GM21737 (cell line): ENCODE results near the gene POLR1C.
A peak's percentile ranks its signal among the peaks of the same experiment; 100 is the strongest.
"Not testable (repeated sequence)": the region's sequence is repeated elsewhere in the genome, so short reads cannot be mapped to it uniquely, and the experiment has no call there.

Experiments used
- ATAC-seq: cut with Tn5 transposase; IDR thresholded peaks from one replicate; pipeline ENCODE4 v1.9.1; 2021; ENCODE audit warnings: mild to moderate bottlenecking, moderate library complexity; ENCODE audit not compliant: unreplicated experiment

Gene POLR1C

GRCh38 chr6:43509142-43509983, 7.5 kb upstream of the POLR1C start:
- ATAC-seq = no peak

DNA sequence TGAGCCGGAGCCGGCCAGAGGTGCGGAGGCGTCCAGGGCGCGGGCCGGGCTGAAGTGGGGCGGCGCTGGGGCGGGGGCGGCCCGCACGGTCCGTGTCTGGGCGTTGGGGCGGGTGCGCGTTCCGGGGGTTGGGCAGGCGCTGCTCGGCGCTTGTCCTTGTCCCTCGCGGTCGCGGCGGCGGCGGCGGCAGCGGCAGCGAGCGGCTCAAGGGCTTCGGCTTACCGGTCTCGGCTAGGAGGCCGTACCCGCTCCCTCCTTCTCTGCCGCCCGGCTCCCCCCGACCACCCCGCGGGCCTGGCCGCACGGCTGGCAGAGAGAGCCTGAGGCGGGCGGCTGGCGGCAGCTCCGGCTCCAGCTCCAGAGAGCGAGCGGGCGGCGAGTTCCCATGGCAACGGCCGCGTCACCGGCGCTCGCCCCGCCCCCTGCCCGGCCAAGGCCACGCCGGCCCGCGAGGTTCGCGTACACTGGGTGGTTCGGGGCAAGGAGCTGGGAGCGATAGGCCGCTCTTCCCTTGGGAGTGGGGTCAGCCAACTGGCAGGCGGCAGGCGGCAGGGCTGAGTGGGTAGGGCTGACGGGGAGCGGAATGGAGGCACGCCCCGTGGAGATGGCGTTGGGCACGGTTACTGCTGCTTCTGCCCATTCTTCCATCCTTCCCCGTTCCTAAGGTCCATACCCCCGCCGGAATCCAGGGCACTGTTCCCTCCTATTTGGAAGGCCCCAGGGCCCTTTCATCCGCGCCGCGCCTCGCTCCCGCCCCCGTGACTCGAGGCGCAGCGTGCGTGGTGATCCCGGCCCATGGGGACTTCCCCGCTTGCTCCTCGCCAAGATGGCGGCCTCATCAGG, 6.7 kb upstream of the POLR1C start, which contains the start of gene LRRC73:
LRRC73 (minus strand) TSS at position 363 of the 843 bp plus-strand sequence. CDS start 561 bp downstream, outside the sequence.
- ATAC-seq = peak; percentile 49

DNA sequence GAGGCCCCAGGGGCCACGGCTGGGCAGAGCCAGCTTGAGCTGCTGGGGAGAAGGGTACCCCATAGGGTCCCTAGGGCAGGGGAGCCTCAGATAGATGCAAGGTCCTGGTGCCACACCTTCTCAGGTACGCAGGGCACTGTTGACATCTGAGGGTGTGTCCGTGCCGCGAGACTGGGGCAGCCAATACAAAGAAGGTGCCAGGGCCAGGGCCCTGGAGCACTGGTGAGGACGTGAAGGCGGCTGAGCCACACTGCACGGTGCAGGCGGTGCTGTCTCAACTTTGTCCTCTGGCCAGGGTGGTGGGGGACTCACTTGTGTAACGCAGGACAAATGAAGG, 6.1 kb upstream of the POLR1C start:
- ATAC-seq = no peak

- no peak for ATAC-seq
Observed at GRCh38 chr6:43511824-43512415, 5.0 kb upstream of the POLR1C start.

DNA sequence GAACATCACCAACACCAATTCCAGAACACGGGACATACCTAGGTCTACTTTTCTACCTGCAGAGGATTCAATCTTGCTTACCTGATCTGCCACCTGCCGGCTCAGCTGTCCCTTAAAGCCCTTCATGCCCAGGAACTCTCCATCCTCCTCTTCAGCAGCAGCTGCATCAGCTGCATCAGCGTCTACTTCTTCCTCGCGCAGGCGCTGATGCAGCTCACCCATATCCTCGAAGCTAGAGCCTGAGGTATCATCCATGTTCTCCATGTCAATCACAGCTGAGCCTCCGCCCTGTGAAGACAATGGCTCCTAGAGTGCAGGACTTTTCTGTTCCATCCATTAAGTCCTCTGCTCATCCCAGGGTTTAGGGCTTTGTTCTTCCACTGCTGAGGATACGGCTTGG, 1.1 kb upstream of the POLR1C start:
- ATAC-seq = no peak

DNA sequence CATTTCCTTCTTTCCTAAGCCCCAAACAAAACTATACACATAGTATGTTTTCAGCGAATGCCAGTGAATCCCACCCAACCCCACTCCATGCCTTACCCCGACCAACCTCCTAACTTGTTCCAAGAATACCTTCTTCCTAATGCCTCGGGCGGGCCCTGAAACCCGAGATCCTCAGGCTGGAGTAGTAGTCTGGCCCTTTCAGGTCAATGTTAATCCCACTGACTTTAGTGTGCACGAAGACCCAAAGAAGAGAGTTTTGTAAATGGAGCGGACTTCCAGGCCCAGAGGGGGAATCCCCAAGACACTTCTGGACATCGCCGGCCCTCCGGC, 557 bp upstream of the POLR1C start:
- no peak for ATAC-seq

GRCh38 chr6:43517505-43518357, 842 bp downstream of the POLR1C start:
- no peak for ATAC-seq

GRCh38 chr6:43520097-43520496, 3.2 kb downstream of the POLR1C start:
- no peak for ATAC-seq

DNA sequence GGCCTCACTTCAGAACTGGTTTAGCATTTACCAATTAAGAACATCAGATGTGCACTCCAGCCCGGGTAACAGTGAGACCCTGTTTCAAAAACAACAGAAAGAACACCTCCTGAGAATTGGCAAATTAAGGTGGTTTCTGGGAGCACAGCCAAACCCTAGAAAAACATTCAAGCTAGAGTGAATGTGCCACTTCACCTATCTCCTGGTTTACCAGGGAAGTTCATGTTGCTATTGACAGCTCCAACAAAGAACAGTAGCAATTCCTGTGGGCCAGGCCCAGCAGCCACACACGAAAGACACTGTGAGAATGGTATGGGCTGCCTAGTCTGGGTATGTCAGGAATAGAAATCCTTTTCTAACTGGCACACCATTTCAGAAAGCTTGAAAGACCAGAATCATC, 4.9 kb downstream of the POLR1C start:
- no peak for ATAC-seq

DNA sequence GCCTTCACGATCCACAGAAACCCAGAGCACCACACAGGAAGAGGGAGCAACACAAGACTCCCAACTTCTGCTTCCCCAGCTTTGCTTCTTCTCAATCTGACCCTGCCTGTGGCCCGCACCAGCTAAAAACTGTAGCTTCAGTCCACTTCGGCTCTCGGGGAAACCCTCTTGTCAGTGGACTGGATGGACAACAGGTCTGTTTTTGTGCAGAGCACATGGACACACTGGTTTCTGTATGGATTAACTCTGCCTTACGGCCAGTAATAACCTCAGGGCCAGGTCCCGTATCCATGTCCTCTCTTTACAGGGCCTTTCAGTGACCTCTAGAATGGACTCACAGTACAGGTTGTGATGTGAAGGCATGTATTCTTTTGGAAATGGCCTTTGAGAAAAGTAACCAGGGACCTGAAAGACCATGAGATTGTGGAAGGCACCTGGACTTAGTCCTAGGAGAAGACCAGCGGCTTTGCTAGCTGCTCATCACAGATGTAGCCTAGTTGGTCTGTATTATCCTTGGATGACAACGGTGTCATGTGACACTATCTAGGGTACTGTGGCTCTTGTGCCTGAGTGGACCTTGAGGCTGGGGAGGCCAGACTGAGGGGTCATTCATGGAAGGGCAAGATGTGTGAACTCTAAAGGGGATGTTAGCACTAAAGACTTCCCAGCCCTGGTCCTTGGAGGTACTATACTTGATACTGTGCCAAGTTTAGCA, 5.8 kb downstream of the POLR1C start:
- ATAC-seq = no peak

DNA sequence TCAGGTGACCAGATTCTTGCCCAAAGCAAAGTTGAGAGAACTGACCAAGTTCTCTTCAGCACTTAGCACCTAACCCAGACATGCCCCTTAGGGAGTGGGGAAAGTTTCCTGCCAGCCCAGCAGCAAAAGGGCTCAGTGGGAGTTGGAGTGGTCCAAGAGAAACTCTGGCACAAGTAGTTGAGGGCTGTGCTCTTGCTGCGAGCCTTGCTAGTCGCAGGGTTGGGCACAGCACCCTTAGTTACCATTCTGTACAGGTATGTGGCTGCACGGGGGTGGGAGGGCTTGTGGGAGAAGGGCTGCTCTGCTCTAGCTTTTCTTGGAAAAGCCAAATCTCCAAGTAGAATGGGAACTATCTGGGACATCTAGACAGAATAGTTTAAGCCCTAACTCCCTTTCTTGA, 6.4 kb downstream of the POLR1C start:
- ATAC-seq = no peak

- no peak for ATAC-seq
Observed at GRCh38 chr6:43524483-43524961, 7.6 kb downstream of the POLR1C start.

- ATAC-seq = no peak
Observed at GRCh38 chr6:43532201-43532600, 15.3 kb downstream of the POLR1C start.

DNA sequence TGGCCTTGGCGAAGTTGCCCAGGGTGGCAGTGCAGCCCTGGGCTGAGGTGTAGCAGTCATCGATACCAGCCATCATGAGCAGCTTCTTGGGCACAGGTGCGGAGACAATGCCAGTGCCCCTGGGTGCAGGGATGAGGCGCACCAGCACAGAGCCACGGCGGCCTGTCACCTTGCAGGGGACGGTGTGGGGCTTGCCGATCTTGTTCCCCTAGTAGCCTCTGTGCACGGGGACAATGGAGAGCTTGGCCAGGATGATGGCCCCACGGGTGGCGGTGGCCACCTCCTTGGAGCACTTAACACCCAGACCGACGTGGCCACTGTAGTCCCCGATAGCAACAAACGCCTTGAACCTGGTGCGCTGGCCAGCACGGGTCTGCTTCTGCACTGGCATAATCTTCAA, 22.1 kb downstream of the POLR1C start:
- ATAC-seq = not testable (repeated sequence)

- ATAC-seq = not testable (repeated sequence)
Observed at GRCh38 chr6:43539409-43539808, 22.5 kb downstream of the POLR1C start.

DNA sequence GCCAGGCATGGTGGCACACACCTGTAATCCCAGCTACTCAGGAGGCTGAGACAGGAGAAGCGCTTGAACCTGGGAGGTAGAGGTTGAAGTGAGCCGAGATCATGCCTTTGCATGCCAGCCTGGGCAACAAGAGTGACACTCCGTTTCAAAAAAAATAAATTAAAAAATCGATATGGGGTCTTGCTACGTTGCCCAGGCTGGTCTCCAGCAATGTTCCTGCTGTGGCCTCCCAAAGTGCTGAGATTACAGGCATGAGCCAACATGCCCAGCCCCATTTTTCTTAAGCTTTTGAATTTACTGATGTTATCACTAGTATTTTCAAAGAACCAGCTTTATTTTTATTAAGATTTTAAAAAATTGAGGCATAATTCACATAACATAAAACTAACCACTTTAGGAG, 23.6 kb downstream of the POLR1C start:
- ATAC-seq = no peak

DNA sequence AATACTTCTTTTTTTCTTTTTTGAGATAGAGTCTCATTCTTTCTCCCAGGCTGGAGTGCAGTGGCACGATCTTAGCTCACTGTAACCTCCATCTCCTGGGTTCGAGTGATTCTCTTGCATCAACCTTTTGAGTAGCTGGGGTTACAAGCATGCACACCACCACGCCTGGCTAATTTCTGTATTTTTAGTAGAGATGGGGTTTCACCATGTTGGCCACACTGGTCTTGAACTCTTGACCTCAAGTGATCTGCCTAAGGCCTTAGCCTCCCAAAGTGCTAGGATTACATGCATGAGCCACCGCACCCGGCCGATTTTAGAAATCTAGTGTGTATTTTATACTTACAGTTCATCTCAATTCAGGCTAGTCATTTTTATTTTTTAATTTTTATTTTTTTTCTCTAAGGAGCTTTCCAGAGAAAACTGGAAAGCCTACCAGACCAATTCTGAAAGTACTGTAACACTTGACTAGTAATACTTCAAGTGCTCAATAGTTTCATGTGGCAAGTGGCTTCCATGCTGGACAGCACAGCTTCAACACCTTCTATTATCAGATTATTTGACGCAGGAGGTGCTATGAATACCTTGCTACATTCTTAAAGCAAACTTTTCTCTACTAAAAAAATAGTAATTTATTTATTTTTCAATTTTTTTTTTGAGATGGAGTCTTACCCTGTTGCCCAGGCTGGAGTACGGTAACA, 25.0 kb downstream of the POLR1C start:
- ATAC-seq = no peak

DNA sequence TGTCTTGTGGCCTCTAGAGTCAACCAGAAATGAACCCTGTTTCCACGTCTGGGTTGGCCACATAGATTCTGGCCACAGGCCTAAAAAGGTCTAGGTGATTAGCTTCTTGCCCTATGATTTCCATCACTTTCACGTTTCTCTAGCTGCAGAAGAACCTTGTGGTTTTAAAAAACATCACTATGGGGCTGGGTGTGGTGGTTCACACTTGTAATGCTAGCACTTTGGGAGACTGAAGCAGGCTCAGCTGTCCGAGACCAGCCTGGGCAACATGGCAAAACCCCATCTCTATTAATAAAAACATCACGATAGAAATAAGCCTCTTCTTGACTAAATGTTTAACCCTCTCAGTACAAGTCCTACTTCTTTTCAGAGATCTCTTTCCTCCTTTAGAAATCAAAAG, 27.6 kb downstream of the POLR1C start:
- no peak for ATAC-seq

GRCh38 chr6:43547222-43547621, 30.3 kb downstream of the POLR1C start:
- no peak for ATAC-seq
